Measurements from ENCODE around the gene ASB6. TPM values are rescaled to one million over a fixed set of nuclear protein-coding genes. Genes with fewer than 3 reads are reported as not detected.

Gene ASB6
- total RNA-seq, 1 experiment from 2014 or later = 20.0 TPM

GRCh38 chr9:129671519-129671918, 29.6 kb upstream of the ASB6 start:
- ChIA-PET CTCF (interaction anchor here (0.9 kb wide), 2 partner anchors 11 to 49 kb away, joined by 4 read pairs; no protein-coding TSS in a partner anchor), POLR2A (no interaction called here)
- TF ChIP-seq ZNF416 (CRISPR knock-in tag; IDR thresholded peaks at IDR 0.05) (no peak), ELF4 (CRISPR knock-in tag; IDR thresholded peaks at IDR 0.05; ENCODE audit: low read depth) (no peak), ZNF232 (CRISPR knock-in tag; IDR thresholded peaks at IDR 0.05) (no peak), NFE2L1 (CRISPR knock-in tag; IDR thresholded peaks at IDR 0.05) (no peak), ZNF138 (CRISPR knock-in tag; conservative IDR thresholded peaks at IDR 0.05) (no peak), GRHL2 (CRISPR knock-in tag; IDR thresholded peaks at IDR 0.05; ENCODE audit: insufficient replicate concordance, severe bottlenecking) (no peak)
- TF ChIP-seq, protein P1, sequence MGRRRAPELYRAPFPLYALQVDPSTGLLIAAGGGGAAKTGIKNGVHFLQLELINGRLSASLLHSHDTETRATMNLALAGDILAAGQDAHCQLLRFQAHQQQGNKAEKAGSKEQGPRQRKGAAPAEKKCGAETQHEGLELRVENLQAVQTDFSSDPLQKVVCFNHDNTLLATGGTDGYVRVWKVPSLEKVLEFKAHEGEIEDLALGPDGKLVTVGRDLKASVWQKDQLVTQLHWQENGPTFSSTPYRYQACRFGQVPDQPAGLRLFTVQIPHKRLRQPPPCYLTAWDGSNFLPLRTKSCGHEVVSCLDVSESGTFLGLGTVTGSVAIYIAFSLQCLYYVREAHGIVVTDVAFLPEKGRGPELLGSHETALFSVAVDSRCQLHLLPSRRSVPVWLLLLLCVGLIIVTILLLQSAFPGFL (CRISPR knock-in tag; IDR thresholded peaks at IDR 0.05; ENCODE audit: borderline replicate concordance) = no peak
- no peak for DNase-seq (ENCODE audit: low spot score)
- H3K4me3 Mint-ChIP-seq = no peak overlapping the region
- ATAC-seq = no peak
- no peaks in the 10 kb centered on the region for H3K27me3 Mint-ChIP-seq (ENCODE audit: low read depth)
- H3K36me3 Mint-ChIP-seq = no peaks in the 10 kb centered on the region
- H3K27ac Mint-ChIP-seq = no peak overlapping the region
- H3K9me3 Mint-ChIP-seq = no peaks in the 10 kb centered on the region
- peaks cover 14% of the 10 kb centered on the region for H3K4me1 Mint-ChIP-seq

- Mint-ChIP-seq H3K4me3 (no peak overlapping the region), H3K36me3 (no peaks in the 10 kb centered on the region), H3K4me1 (peaks cover 14% of the 10 kb centered on the region), H3K9me3 (no peaks in the 10 kb centered on the region), H3K27ac (no peak overlapping the region), H3K27me3 (ENCODE audit: low read depth) (peaks cover 2% of the 10 kb centered on the region; the same call in 1 of the 2 replicates)
- ATAC-seq = no peak
- ChIA-PET POLR2A (no interaction called here), CTCF (interaction anchor here (0.9 kb wide), 2 partner anchors 12 to 50 kb away, joined by 4 read pairs; no protein-coding TSS in a partner anchor)
- DNase-seq (ENCODE audit: low spot score) = no peak
- TF ChIP-seq, protein P2, sequence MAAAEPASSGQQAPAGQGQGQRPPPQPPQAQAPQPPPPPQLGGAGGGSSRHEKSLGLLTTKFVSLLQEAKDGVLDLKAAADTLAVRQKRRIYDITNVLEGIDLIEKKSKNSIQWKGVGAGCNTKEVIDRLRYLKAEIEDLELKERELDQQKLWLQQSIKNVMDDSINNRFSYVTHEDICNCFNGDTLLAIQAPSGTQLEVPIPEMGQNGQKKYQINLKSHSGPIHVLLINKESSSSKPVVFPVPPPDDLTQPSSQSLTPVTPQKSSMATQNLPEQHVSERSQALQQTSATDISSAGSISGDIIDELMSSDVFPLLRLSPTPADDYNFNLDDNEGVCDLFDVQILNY (CRISPR knock-in tag; IDR thresholded peaks at IDR 0.05) = no peak
- TF ChIP-seq ZNF138 (CRISPR knock-in tag; conservative IDR thresholded peaks at IDR 0.05) = no peak
- TF ChIP-seq HMGA2 (CRISPR knock-in tag; IDR thresholded peaks at IDR 0.05) = no peak
- TF ChIP-seq, protein P3, sequence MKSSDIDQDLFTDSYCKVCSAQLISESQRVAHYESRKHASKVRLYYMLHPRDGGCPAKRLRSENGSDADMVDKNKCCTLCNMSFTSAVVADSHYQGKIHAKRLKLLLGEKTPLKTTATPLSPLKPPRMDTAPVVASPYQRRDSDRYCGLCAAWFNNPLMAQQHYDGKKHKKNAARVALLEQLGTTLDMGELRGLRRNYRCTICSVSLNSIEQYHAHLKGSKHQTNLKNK (CRISPR knock-in tag; IDR thresholded peaks at IDR 0.05) = no peak
- TF ChIP-seq TP53 (CRISPR knock-in tag; IDR thresholded peaks at IDR 0.05) = no peak
- TF ChIP-seq SMAD3 (CRISPR knock-in tag; IDR thresholded peaks at IDR 0.05; ENCODE audit: borderline replicate concordance) = no peak
Observed at GRCh38 chr9:129671065-129671464, 29.1 kb upstream of the ASB6 start.

DNA sequence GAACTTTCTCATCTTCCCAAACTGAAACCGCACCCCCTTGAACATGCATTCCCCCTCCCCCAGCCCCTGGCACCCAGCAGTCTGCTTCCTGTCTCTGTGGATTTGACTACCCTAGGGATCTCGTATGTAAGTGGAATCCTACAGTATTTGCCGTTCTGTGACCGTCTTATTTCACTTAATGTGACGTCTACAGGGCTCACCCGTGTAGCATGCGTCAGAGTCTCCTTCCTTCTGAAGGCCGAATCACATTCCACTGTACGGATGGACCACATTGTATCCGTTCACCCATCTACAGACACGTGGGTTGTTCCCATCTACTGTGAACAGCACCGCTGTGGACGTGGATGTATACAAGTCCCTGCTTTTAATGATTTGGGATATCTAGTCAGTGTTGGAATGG, 28.0 kb upstream of the ASB6 start:
- Mint-ChIP-seq H3K9me3 (no peaks in the 10 kb centered on the region), H3K4me3 (no peak overlapping the region)
- POLR2A ChIA-PET = no interaction called here

DNA sequence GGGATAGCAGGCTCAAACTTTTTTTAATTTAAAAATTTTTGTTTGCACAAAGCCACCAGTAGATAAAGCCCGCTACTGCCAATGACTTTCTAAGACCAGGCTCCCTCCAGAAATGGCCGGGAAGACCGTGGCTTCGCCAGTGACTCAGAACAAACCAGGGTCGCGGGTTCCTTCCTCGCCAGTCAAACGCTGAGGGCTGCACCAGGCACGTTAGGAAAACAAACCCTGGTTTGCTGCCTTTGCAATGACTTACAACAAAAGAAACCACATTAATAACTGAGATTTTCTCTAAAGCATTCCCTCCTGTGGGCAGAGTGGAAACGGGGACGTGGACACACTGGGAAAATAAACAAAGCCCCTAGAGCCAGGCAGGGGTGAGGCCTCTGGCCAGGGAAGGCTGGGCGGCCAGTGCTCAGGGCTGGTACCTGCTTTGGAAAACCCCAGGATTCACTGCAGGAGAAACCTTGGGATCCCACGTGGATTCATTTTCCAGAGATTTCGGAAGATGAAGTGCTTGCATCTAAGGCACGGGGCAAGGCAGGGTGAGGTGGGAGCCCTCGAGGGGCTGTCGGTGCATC, 27.3 kb upstream of the ASB6 start:
- Mint-ChIP-seq H3K27ac (no peak overlapping the region), H3K4me1 (peaks cover 17% of the 10 kb centered on the region), H3K27me3 (ENCODE audit: low read depth) (peaks cover 16% of the 10 kb centered on the region), H3K4me3 (no peak overlapping the region), H3K9me3 (no peaks in the 10 kb centered on the region), H3K36me3 (no peaks in the 10 kb centered on the region)
- ATAC-seq = no peak
- no peak for DNase-seq (ENCODE audit: low spot score)
- POLR2A ChIA-PET = no interaction called here
- CTCF ChIA-PET = interaction anchor here (0.6 to 1.4 kb wide), 2 partner anchors 50 to 69 kb away, joined by 3 to 6 read pairs; no protein-coding TSS in a partner anchor
- TF ChIP-seq ZBTB21 (CRISPR knock-in tag; IDR thresholded peaks at IDR 0.05; ENCODE audit: borderline replicate concordance) = no peak
- TF ChIP-seq, protein P4, sequence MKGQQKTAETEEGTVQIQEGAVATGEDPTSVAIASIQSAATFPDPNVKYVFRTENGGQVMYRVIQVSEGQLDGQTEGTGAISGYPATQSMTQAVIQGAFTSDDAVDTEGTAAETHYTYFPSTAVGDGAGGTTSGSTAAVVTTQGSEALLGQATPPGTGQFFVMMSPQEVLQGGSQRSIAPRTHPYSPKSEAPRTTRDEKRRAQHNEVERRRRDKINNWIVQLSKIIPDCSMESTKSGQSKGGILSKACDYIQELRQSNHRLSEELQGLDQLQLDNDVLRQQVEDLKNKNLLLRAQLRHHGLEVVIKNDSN (CRISPR knock-in tag; IDR thresholded peaks at IDR 0.05) = no peak
- TF ChIP-seq NFATC4 (CRISPR knock-in tag; IDR thresholded peaks at IDR 0.05) = no peak
- no peak for TF ChIP-seq OVOL2 (CRISPR knock-in tag; IDR thresholded peaks at IDR 0.05; ENCODE audit: borderline replicate concordance)
- TF ChIP-seq, protein P3 (CRISPR knock-in tag; IDR thresholded peaks at IDR 0.05) = no peak
- TF ChIP-seq, protein P5, sequence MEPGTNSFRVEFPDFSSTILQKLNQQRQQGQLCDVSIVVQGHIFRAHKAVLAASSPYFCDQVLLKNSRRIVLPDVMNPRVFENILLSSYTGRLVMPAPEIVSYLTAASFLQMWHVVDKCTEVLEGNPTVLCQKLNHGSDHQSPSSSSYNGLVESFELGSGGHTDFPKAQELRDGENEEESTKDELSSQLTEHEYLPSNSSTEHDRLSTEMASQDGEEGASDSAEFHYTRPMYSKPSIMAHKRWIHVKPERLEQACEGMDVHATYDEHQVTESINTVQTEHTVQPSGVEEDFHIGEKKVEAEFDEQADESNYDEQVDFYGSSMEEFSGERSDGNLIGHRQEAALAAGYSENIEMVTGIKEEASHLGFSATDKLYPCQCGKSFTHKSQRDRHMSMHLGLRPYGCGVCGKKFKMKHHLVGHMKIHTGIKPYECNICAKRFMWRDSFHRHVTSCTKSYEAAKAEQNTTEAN (CRISPR knock-in tag; IDR thresholded peaks at IDR 0.05) = no peak
- TF ChIP-seq, protein P6, sequence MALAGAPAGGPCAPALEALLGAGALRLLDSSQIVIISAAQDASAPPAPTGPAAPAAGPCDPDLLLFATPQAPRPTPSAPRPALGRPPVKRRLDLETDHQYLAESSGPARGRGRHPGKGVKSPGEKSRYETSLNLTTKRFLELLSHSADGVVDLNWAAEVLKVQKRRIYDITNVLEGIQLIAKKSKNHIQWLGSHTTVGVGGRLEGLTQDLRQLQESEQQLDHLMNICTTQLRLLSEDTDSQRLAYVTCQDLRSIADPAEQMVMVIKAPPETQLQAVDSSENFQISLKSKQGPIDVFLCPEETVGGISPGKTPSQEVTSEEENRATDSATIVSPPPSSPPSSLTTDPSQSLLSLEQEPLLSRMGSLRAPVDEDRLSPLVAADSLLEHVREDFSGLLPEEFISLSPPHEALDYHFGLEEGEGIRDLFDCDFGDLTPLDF (CRISPR knock-in tag; IDR thresholded peaks at IDR 0.05) = no peak

More for the DNA sequence above, 28.0 kb upstream of the ASB6 start:
- TF ChIP-seq ZNF416 (CRISPR knock-in tag; IDR thresholded peaks at IDR 0.05) (no peak), FOXK1 (CRISPR knock-in tag; IDR thresholded peaks at IDR 0.05) (no peak), ZNF232 (CRISPR knock-in tag; IDR thresholded peaks at IDR 0.05) (no peak), SMAD3 (CRISPR knock-in tag; IDR thresholded peaks at IDR 0.05; ENCODE audit: borderline replicate concordance) (no peak), RORB (CRISPR knock-in tag; IDR thresholded peaks at IDR 0.05) (no peak), ZNF263 (CRISPR knock-in tag; IDR thresholded peaks at IDR 0.05; ENCODE audit: low read depth) (no peak), SOX15 (CRISPR knock-in tag; IDR thresholded peaks at IDR 0.05) (no peak)
- TF ChIP-seq, protein P6 (CRISPR knock-in tag; IDR thresholded peaks at IDR 0.05) = no peak
- DNase-seq (ENCODE audit: low spot score) = no peak
- peaks cover 14% of the 10 kb centered on the region for H3K4me1 Mint-ChIP-seq
- no peak overlapping the region for H3K27ac Mint-ChIP-seq
- peaks cover 9% of the 10 kb centered on the region for H3K27me3 Mint-ChIP-seq (ENCODE audit: low read depth)
- ATAC-seq = no peak
- CTCF ChIA-PET = no interaction called here
- no peaks in the 10 kb centered on the region for H3K36me3 Mint-ChIP-seq
